NB4 (cell line): ENCODE results near the gene DOCK9.

Experiments used
- DNase-seq: peaks from one replicate; pipeline ENCODE4 v3.0.0; 2010; ENCODE audit warnings: low read depth
- H3K4me3 ChIP-seq: one replicate; pipeline ENCODE4 v1.5.1; 2011; ENCODE audit warnings: mild to moderate bottlenecking, low read depth, low read length, moderate library complexity
- CTCF ChIP-seq: IDR thresholded peaks from one replicate; pipeline ENCODE4 v1.5.1; 2012; ENCODE audit warnings: low read depth, low read length
- MAX ChIP-seq: IDR thresholded peaks from 2 replicates; pipeline ENCODE4 v1.6.1; 2011; ENCODE audit warnings: low read depth, low read length
- MYC ChIP-seq: IDR thresholded peaks from 2 replicates; pipeline ENCODE4 v1.6.1; 2011; ENCODE audit warnings: low read depth, low read length
- POLR2A ChIP-seq: IDR thresholded peaks from 2 replicates; pipeline ENCODE4 v1.6.1; 2011; ENCODE audit warnings: mild to moderate bottlenecking; ENCODE audit not compliant: insufficient read length; ENCODE audit errors: extremely low read depth

The DOCK9 gene

DNA sequence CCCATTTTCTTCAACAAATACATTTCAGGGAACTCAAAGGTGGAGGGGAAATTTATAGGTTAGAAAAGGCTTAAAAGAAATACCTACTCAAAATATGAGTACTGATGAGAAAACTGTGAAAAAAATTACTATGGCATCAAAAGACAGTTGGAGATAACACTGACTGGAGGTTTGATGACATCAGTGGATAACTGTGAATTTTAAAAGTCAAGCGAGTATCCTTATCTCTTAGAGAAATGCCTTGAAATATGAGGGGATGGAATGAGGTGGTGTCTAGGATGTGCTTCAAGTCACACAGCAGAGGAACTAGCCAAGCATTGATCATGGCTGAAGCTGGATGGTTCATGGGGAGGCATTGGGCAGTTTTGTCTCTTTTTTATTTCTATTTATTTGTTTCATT is 198.2 kb downstream of the DOCK9 start:
- DNase-seq, result no peak
- TF ChIP-seq MAX (no peak), MYC (no peak), POLR2A (no peak), CTCF (no peak)
- no peak overlapping the region for H3K4me3 ChIP-seq

- no peak for TF ChIP-seq CTCF
- TF ChIP-seq MAX, result no peak
- no peak for TF ChIP-seq POLR2A
- no peak for TF ChIP-seq MYC
- no peak overlapping the region for H3K4me3 ChIP-seq
- DNase-seq, result no peak
These were observed 199.1 kb downstream of the DOCK9 start for GRCh38 chr13:98778749-98779148.

DNA sequence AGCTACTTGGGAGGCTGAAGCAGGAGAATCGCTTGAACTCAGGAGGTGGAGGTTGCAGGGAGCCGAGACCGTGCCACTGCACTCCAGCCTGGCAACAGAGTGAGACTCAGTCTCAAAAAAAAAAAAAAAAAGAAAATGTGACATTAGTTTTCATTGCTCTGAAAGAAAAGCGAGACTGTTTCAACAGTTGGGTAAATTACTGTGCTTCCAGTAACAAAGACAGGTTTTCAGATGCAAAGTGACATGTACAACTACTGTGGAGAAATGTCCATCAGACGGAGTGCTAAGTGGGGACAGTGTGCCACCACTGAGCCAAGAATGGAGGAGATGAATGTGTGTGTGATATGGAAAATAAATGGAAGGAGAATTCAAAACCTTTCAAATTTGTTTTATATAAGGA is 201.2 kb downstream of the DOCK9 start:
- H3K4me3 ChIP-seq, result no peak overlapping the region
- TF ChIP-seq MYC (no peak), POLR2A (no peak), MAX (no peak), CTCF (no peak)
- no peak for DNase-seq

- H3K4me3 ChIP-seq, result no peak overlapping the region
- no peak for TF ChIP-seq POLR2A
- TF ChIP-seq MAX, result no peak
- TF ChIP-seq CTCF, result no peak
- no peak for TF ChIP-seq MYC
- DNase-seq, result no peak
These were observed 201.8 kb downstream of the DOCK9 start for GRCh38 chr13:98775844-98776598.

- no peak for DNase-seq
- TF ChIP-seq MYC, result no peak
- no peak for TF ChIP-seq CTCF
- TF ChIP-seq POLR2A, result no peak
- TF ChIP-seq MAX, result no peak
- H3K4me3 ChIP-seq, result no peak overlapping the region
These were observed 202.5 kb downstream of the DOCK9 start for GRCh38 chr13:98775386-98775785.
